H9 (cell line): ENCODE measurements around the gene HADH. TPM values are rescaled to one million over a fixed set of nuclear protein-coding genes. Genes with fewer than 3 reads are reported as not detected.

Experiments used
- DNase-seq: peaks from one replicate; pipeline ENCODE4 v3.0.0-alpha.2; 2017
- H2AFZ ChIP-seq: one replicate; pipeline ENCODE4 v1.6.1; 2013; ENCODE audit warnings: mild to moderate bottlenecking, low read length, control low read depth, moderate library complexity
- H2AK5ac ChIP-seq: 2 replicates; pipeline ENCODE4 v1.6.1; 2013; ENCODE audit warnings: low read length, control low read depth, mixed read lengths; ENCODE audit not compliant: insufficient read length
- H2BK120ac ChIP-seq: one replicate; pipeline ENCODE4 v1.6.1; 2013; ENCODE audit warnings: low read depth, mild to moderate bottlenecking, low read length, control low read depth, inconsistent platforms; ENCODE audit not compliant: poor library complexity, severe bottlenecking
- H2BK12ac ChIP-seq: 2 replicates; pipeline ENCODE4 v1.6.1; 2013; ENCODE audit warnings: low read length, control low read depth, mixed read lengths, low read depth; ENCODE audit not compliant: insufficient read length
- H2BK15ac ChIP-seq: 2 replicates; pipeline ENCODE4 v1.6.1; 2013; ENCODE audit warnings: low read depth, low read length, control low read depth
- H2BK20ac ChIP-seq: one replicate; pipeline ENCODE4 v1.6.1; 2013; ENCODE audit warnings: low read depth, mild to moderate bottlenecking, low read length, control low read depth, inconsistent platforms; ENCODE audit not compliant: poor library complexity, severe bottlenecking
- H2BK5ac ChIP-seq: 2 replicates; pipeline ENCODE4 v1.6.1; 2013; ENCODE audit warnings: low read length, control low read depth, mixed read lengths; ENCODE audit not compliant: insufficient read length
- H3K14ac ChIP-seq: 2 replicates; pipeline ENCODE4 v1.6.1; 2013; ENCODE audit warnings: low read length, control low read depth; ENCODE audit not compliant: insufficient read depth
- H3K18ac ChIP-seq: 2 replicates; pipeline ENCODE4 v1.6.1; 2013; ENCODE audit warnings: low read depth, mild to moderate bottlenecking, mixed read lengths, low read length, control low read depth; ENCODE audit not compliant: insufficient read length
- H3K23ac ChIP-seq: 2 replicates; pipeline ENCODE4 v1.6.1; 2013; ENCODE audit warnings: low read length, control low read depth, mixed read lengths, low read depth; ENCODE audit not compliant: insufficient read length
- H3K23me2 ChIP-seq: 2 replicates; pipeline ENCODE4 v1.6.1; 2013; ENCODE audit warnings: low read depth, mild to moderate bottlenecking, mixed read lengths, low read length, control low read depth; ENCODE audit not compliant: insufficient read length, poor library complexity, severe bottlenecking
- H3K27ac ChIP-seq: 2 replicates; pipeline ENCODE4 v1.5.1; 2013; ENCODE audit warnings: low read length, control low read depth, mixed read lengths, low read depth; ENCODE audit not compliant: insufficient read length
- H3K27me3 ChIP-seq: 2 replicates; pipeline ENCODE4 v1.6.1; 2013; ENCODE audit warnings: low read length, control low read depth, inconsistent platforms; ENCODE audit not compliant: insufficient read depth
- H3K4ac ChIP-seq: 2 replicates; pipeline ENCODE4 v1.6.1; 2013; ENCODE audit warnings: low read depth, mild to moderate bottlenecking, control low read depth, inconsistent platforms, low read length, moderate library complexity
- H3K4me1 ChIP-seq: 2 replicates; pipeline ENCODE4 v1.6.1; 2013; ENCODE audit warnings: low read length, control low read depth, inconsistent platforms; ENCODE audit not compliant: insufficient read depth
- H3K4me2 ChIP-seq: 2 replicates; pipeline ENCODE4 v1.6.1; 2013; ENCODE audit warnings: low read length, control low read depth, mixed read lengths; ENCODE audit not compliant: insufficient read length, insufficient read depth
- H3K56ac ChIP-seq: 2 replicates; pipeline ENCODE4 v1.6.1; 2013; ENCODE audit warnings: low read depth, mild to moderate bottlenecking, mixed read lengths, low read length, control low read depth; ENCODE audit not compliant: insufficient read length
- H3K79me1 ChIP-seq: 2 replicates; pipeline ENCODE4 v1.6.1; 2013; ENCODE audit warnings: low read depth, mild to moderate bottlenecking, moderate library complexity, low read length, control low read depth, inconsistent platforms; ENCODE audit not compliant: insufficient read depth, poor library complexity, severe bottlenecking
- H3K79me2 ChIP-seq: 2 replicates; pipeline ENCODE4 v1.6.1; 2013; ENCODE audit warnings: low read length, control low read depth, inconsistent platforms; ENCODE audit not compliant: insufficient read depth
- H3K9ac ChIP-seq: 2 replicates; pipeline ENCODE4 v1.6.1; 2013; ENCODE audit warnings: low read length, control low read depth, mixed read lengths; ENCODE audit not compliant: insufficient read length; ENCODE audit errors: extremely low read depth
- H3K9me3 ChIP-seq: one replicate; pipeline ENCODE4 v1.6.1; 2013; ENCODE audit warnings: low read depth, low read length, inconsistent platforms; ENCODE audit not compliant: control insufficient read depth
- H3T11ph ChIP-seq: one replicate; pipeline ENCODE4 v1.6.1; 2013; ENCODE audit warnings: mild to moderate bottlenecking, low read length, control low read depth, inconsistent platforms
- H4K20me1 ChIP-seq: one replicate; pipeline ENCODE4 v1.6.1; 2013; ENCODE audit not compliant: control insufficient read depth, insufficient read length, insufficient read depth
- H4K5ac ChIP-seq: 2 replicates; pipeline ENCODE4 v1.6.1; 2013; ENCODE audit warnings: low read depth, mild to moderate bottlenecking, mixed read lengths, low read length, control low read depth; ENCODE audit not compliant: insufficient read length
- H4K8ac ChIP-seq: replicated peaks from 2 replicates; pipeline ENCODE4 v1.6.1; 2013; ENCODE audit warnings: low read length, control low read depth, mixed read lengths, low read depth; ENCODE audit not compliant: insufficient read length
- H4K91ac ChIP-seq: 2 replicates; pipeline ENCODE4 v1.6.1; 2013; ENCODE audit warnings: low read depth, mild to moderate bottlenecking, moderate library complexity, mixed read lengths, low read length, control low read depth; ENCODE audit not compliant: insufficient read length
- H3K27ac Mint-ChIP-seq, 3 experiments: 2 replicates in 2 of 3; 3 replicates in 1 of 3; pipeline ENCODE4 v1.8.0; 2020 to 2021; ENCODE audit warnings: mixed read lengths in 3 of 3, mild to moderate bottlenecking in 1 of 3, moderate library complexity in 1 of 3
- H3K27me3 Mint-ChIP-seq: 2 replicates; pipeline ENCODE4 v1.8.0; 2021; ENCODE audit warnings: low read depth, mild to moderate bottlenecking, moderate library complexity, mixed read lengths
- H3K36me3 Mint-ChIP-seq, 3 experiments: 2 replicates in 2 of 3; 3 replicates in 1 of 3; pipeline ENCODE4 v1.8.0; 2020 to 2021; ENCODE audit warnings: low read depth in 3 of 3, mixed read lengths in 3 of 3; ENCODE audit not compliant: insufficient read depth in 1 of 3
- H3K4me1 Mint-ChIP-seq, 2 experiments: 2 replicates each; pipeline ENCODE4 v1.8.0; 2020; ENCODE audit warnings: mixed read lengths in 2 of 2
- H3K4me3 Mint-ChIP-seq, 2 experiments: 2 replicates in 1 of 2; 3 replicates in 1 of 2; pipeline ENCODE4 v1.8.0; 2020 to 2021; ENCODE audit warnings: mild to moderate bottlenecking in 2 of 2, mixed read lengths in 2 of 2, moderate library complexity in 1 of 2
- H3K9me3 Mint-ChIP-seq, 2 experiments: 2 replicates in 1 of 2; 3 replicates in 1 of 2; pipeline ENCODE4 v1.8.0; 2020; ENCODE audit warnings: mild to moderate bottlenecking in 2 of 2, mixed read lengths in 2 of 2, moderate library complexity in 1 of 2
- CTCF ChIP-seq: fragments of 200-600 bp; sonication (generic); conservative IDR thresholded peaks from 3 replicates; pipeline ENCODE4 v1.8.0; 2021; ENCODE audit warnings: antibody characterized with exemption, mild to moderate bottlenecking
- WGBS: extraction: QIAGEN DNeasy Blood & Tissue Kit; methylation state at CpG from one replicate; pipeline ENCODE4 v1.1.7; 2013; ENCODE audit warnings: missing lambda C conversion rate, low lambda C conversion rate, mixed read lengths; ENCODE audit not compliant: insufficient read length; ENCODE audit errors: extremely low coverage; 5-methylcytosine and 5-hydroxymethylcytosine counted together
- total RNA-seq: library from RNA; stranded (reverse); gene quantifications from 2 replicates; pipeline ENCODE4 v1.2.1, GENCODE V29; 2021

HADH gene
- total RNA-seq, 1 experiment from 2014 or later, result 44.4 TPM

GRCh38 chr4:108081256-108081655 is 91.6 kb downstream of the HADH start:
- H3K4me1 ChIP-seq, result no peaks in the 10 kb centered on the region
- Mint-ChIP-seq H3K27me3 (peaks cover 8% of the 10 kb centered on the region; the same call in 1 of the 2 replicates), H3K27ac (peak overlapping the region in 1 of 3 experiments; percentile 14; a peak in 1 of 7 replicates), H3K9me3 (0 out of 5 replicates have a peak, but pooled peaks cover 2 to 3% of the 10 kb centered on the region in 2 experiments), H3K4me1 (no peaks in the 10 kb centered on the region), H3K4me3 (no peak overlapping the region), H3K36me3 (no peaks in the 10 kb centered on the region; a peak in 2 of 7 replicates)
- H4K91ac ChIP-seq, result no peak overlapping the region
- no peak for DNase-seq
- no peak overlapping the region for H2BK12ac ChIP-seq
- no peak overlapping the region for H3K4me2 ChIP-seq
- no peaks in the 10 kb centered on the region for H3K79me2 ChIP-seq
- WGBS, result no CpG with 5 or more reads among the region's 16 CpGs
- no peak overlapping the region; the same call in 1 of the 2 replicates for H3K14ac ChIP-seq
- H4K8ac ChIP-seq, result no peak overlapping the region
- no peak overlapping the region for H2BK20ac ChIP-seq
- H2BK15ac ChIP-seq, result no peak overlapping the region
- no peak overlapping the region for H3T11ph ChIP-seq
- H3K79me1 ChIP-seq, result no peaks in the 10 kb centered on the region
- H3K23me2 ChIP-seq, result no peaks in the 10 kb centered on the region
- no peaks in the 10 kb centered on the region for H3K9me3 ChIP-seq
- H2AK5ac ChIP-seq, result no peak overlapping the region
- no peak overlapping the region for H3K27ac ChIP-seq
- no peaks in the 10 kb centered on the region for H3K27me3 ChIP-seq
- H4K20me1 ChIP-seq, result no peaks in the 10 kb centered on the region
- H2BK5ac ChIP-seq, result no peak overlapping the region
- H3K56ac ChIP-seq, result no peak overlapping the region
- H2AFZ ChIP-seq, result no peak overlapping the region
- no peak overlapping the region for H3K18ac ChIP-seq
- no peak overlapping the region for H3K23ac ChIP-seq
- no peak overlapping the region for H4K5ac ChIP-seq
- H3K4ac ChIP-seq, result no peak overlapping the region
- no peak overlapping the region for H2BK120ac ChIP-seq
- H3K9ac ChIP-seq, result no peak overlapping the region
- no peak for TF ChIP-seq CTCF

Other genes starting within 250 kb of the HADH start
- gene SGMS2, start 165.0 kb upstream of the HADH start, total RNA-seq, result 9.7 TPM in 2 replicates
- 8.9 and 9.6 TPM in 2 replicates for gene CYP2U1, start 58.3 kb upstream of the HADH start, total RNA-seq
- gene LEF1, start 179.0 kb downstream of the HADH start, total RNA-seq, result 2.5 and 3.4 TPM in 2 replicates